Kidney epithelial cell (primary cell): ENCODE data around the gene NTN3. TPM values are rescaled to one million over a fixed set of nuclear protein-coding genes. Genes with fewer than 3 reads are reported as not detected.
A peak's percentile ranks its signal among the peaks of the same experiment; 100 is the strongest.

ENCODE experiments used
- DNase-seq: peaks from one replicate; pipeline ENCODE4 v3.0.0-alpha.2; 2010; ENCODE audit warnings: low read depth
- H3K27me3 ChIP-seq: 2 replicates; pipeline ENCODE4 v1.6.0; 2011; ENCODE audit warnings: low read length; ENCODE audit not compliant: control insufficient read depth, insufficient read depth
- H3K36me3 ChIP-seq: 2 replicates; pipeline ENCODE4 v1.5.1; 2011; ENCODE audit warnings: low read length; ENCODE audit not compliant: control insufficient read depth, insufficient read depth
- H3K4me3 ChIP-seq: 2 replicates; pipeline ENCODE4 v1.5.1; 2011; ENCODE audit warnings: low read depth, mild to moderate bottlenecking, control low read depth, low read length
- total RNA-seq: library from RNA; depleted of rRNA; stranded (reverse); fragments of >200 nt; gene quantifications from 2 replicates; pipeline ENCODE4 v1.2.3, GENCODE V29; 2015
- TF ChIP-seq, protein P1 (sequence below): IDR thresholded peaks from 2 replicates; pipeline ENCODE4 v1.5.1; 2011; ENCODE audit warnings: mild to moderate bottlenecking, moderate library complexity, low read length, control low read depth, inconsistent platforms; ENCODE audit not compliant: insufficient read depth, poor library complexity, severe bottlenecking

The NTN3 gene
- total RNA-seq, 1 donor from 2014 or later = 0.17 TPM

DNA sequence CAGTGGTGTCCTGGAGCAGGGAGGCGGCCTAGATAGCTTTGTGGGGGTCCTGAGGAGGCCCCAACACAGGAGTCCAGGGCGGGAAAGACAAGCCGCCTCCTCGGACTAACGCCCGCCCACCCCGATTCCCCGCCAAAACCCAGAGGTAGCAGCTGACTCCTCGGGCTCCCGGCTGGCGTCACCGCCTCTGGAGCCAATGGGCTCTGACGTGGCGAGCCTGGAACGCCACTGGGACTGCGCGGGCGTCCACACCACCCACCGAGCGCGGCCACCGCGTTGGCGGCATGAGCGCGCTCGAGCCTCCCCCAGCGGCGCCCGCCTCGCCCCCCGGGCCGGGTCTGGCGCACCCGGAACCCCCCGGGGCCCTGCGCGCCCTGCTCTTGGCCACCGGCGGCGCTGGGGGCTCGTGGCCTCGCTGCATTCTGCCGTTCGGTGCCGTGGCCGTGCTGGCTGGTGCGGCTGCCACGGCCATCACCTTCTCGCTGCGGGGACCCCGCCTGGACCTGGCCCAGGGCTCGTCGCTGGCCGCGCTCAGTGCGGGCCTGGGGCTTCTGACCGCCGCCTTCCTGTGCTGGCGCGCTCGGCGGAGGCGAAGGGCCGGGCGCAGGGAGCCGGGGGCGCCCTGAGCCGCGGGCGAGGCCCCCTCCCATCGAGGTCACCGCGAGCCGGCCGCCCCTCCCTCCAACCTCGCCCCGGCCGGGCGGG, 3.4 kb upstream of the NTN3 start:
- TF ChIP-seq, protein P1, sequence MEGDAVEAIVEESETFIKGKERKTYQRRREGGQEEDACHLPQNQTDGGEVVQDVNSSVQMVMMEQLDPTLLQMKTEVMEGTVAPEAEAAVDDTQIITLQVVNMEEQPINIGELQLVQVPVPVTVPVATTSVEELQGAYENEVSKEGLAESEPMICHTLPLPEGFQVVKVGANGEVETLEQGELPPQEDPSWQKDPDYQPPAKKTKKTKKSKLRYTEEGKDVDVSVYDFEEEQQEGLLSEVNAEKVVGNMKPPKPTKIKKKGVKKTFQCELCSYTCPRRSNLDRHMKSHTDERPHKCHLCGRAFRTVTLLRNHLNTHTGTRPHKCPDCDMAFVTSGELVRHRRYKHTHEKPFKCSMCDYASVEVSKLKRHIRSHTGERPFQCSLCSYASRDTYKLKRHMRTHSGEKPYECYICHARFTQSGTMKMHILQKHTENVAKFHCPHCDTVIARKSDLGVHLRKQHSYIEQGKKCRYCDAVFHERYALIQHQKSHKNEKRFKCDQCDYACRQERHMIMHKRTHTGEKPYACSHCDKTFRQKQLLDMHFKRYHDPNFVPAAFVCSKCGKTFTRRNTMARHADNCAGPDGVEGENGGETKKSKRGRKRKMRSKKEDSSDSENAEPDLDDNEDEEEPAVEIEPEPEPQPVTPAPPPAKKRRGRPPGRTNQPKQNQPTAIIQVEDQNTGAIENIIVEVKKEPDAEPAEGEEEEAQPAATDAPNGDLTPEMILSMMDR = no peak
- no peaks in the 10 kb centered on the region for H3K36me3 ChIP-seq
- no peak for DNase-seq
- peak overlapping the region; percentile 37 for H3K4me3 ChIP-seq
- peaks cover 13% of the 10 kb centered on the region for H3K27me3 ChIP-seq

DNA sequence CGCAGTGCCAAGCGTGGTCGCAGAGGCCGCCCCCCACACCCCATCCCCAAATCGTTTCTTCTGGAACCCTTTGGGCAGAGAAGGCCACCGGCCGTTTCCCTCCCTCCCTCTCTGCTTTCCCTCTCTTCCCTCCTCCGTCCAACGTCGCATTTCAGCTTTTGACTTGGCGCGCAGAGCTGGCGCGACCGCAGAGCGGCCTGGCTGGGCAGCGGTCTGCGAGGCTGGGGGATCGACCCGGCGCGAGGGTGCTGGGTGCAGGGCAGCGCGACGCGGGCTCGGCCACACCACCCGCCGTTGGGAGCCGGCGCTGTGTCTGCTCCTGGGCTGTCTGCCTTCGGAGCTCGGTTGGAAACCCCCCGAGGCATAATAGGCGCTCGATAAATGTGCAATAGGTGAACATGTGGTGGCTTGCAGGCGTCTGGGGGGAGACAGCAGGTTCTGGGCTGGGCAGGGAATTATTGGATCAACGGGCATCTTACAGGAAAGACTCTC, 2.8 kb upstream of the NTN3 start:
- no peaks in the 10 kb centered on the region for H3K36me3 ChIP-seq
- TF ChIP-seq, protein P1 = no peak
- H3K4me3 ChIP-seq = peak overlapping the region; percentile 37
- no peak for DNase-seq
- H3K27me3 ChIP-seq = peaks cover 13% of the 10 kb centered on the region

DNA sequence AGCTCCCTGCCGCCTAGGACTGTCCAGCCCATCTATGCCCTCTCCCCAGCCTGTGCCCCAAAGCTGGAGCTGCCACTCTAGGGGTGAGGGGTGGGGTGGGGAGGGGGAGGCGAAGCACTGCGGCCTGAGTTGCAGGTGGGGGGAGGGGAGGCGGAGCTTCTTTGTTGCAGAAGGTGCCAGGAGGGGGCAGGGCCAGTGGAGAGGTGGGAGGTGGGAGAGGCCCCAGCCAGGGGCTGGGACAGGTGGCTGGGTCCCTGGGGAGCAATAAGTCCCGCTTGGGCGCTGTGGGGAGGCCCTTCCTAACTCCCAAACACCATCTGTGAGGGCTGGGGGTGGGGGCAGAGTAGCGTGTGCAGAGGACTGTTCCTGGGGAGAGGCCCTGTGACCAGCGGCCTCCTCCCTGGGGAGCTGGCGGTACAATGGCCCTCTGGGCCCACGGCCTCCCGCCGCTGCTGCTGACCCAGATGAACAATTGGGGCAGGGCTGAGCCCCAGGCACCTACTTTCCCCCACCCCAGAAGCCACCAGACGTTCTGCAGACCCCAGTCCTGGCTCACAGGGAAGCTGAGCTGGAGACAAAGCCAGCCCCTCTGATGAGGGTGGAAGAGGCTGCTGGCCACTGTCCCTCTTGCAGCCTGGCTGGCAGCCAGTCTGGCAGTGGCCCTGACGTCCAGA, 2.2 kb upstream of the NTN3 start:
- Histone ChIP-seq H3K4me3 (no peak overlapping the region), H3K27me3 (peaks cover 13% of the 10 kb centered on the region), H3K36me3 (no peaks in the 10 kb centered on the region)
- TF ChIP-seq, protein P1 = no peak
- no peak for DNase-seq

DNA sequence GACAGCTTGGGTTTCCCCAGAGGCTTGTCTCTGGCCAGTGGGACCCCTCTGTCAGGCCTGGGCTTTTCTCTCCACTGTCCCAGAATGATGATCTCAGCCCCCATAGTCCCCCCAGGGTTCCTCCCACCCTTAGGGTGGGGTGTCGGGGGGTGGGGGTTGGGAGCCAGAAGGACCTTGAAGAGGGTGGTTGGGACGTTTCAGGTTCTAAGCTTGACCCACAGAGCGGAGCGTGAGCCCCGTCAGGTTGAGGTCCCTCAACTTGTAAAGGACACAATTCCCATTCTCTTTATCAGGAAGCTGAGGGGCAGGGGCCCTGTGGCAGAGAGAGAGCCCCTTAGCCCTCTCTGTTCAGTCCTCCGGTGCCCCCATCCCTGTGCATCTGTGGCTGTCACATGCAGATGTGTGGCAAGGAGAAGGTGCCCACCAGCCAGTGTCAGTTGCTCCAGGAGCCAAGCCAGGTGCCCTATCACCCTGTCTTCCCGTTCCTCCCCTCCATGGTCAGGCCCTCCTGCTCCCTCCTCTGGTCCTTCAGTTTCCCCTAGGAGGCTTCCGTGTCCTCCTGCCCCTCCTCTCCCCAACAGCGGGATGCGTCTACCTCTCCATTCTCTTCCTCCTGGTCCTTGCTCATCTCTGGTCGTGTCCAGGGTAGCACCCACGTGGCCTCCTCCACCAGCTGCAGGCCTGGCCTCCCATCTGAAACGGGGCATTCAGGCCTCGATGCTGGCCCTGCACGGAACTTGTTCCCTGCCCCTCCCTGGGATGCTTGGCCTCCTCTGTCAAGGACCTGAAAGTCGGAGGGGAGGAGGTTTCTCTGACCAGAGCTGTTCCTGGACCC, 1.5 kb upstream of the NTN3 start:
- DNase-seq = no peak
- Histone ChIP-seq H3K4me3 (no peak overlapping the region), H3K27me3 (peaks cover 13% of the 10 kb centered on the region), H3K36me3 (no peaks in the 10 kb centered on the region)
- TF ChIP-seq, protein P1 = no peak

DNA sequence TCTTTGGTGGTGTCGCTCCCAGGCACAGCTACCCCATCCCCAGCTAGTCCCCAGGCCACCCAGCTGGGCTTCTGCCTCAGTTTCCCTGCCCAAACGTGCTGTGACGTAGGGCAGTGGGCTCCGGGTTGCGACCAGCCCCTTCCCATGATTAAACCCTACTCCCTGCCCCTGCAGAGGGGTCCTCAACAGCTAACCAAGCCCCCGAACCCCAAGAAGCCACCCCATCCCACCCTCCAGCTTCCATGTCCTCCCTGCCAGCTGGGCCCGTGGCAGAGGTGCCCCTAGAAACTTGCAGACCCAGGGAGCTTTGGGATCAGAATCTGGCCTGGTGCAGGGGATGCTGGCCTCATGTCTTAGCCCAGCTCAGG, 879 bp upstream of the NTN3 start:
- no peak for DNase-seq
- TF ChIP-seq, protein P1 = no peak
- Histone ChIP-seq H3K27me3 (peaks cover 13% of the 10 kb centered on the region), H3K36me3 (no peaks in the 10 kb centered on the region), H3K4me3 (no peak overlapping the region)
